Measurements from ENCODE around the gene ZCRB1.

The ZCRB1 gene

DNA sequence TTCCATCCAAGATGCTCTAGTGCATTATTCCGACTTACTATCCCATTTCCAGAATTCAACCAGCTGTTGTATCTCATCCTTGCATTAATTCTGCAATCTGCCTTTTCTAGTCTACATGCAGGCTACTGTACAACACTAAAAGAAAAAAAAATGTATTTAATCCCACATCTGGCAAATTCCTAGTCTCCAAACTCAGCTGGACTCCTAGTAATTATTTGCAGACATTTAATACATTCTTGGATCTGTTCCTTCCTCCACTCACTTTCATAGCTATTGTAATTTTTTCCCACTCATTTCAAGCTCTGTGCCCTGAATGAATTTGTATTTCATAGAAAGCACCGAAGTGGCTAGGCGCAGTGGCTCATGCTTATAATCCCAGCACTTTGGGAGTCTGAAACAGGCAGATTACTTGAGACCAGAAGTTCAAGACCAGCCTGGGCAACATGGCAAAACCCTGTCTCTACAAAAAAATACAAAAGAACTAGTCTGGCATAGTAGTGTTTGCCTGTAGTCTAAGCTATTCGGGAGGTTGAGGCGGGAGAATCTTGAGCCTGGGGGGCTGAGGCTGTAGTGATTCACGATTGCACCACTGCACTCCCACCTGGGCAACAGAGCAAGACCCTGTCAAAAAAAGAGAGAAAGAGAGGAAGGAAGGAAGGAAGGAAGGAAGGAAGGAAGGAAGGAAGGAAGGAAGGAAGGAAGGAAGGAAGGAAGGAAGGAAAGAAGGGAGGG lies 48.3 kb downstream of the ZCRB1 start:
- DNase-seq = no peak

DNA sequence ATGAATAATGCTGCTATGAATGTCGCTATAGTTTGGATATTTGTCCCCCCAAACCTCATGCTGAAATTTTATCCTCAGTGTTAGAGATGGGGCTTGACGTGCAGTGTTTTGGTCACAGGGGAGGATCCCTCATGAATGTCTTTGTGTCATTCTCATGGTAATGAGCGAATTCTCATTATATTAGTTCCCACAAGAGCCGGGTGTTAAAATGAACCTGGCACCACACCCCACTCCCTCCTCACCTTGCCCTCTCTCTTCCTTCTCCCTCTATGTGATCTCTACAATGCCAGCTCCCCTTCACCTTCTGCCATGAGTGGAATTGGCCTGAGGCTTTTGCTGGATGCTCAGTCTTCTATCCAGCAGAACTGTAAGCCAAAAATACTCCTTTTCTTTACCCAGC lies 50.4 kb downstream of the ZCRB1 start:
- DNase-seq = no peak

DNA sequence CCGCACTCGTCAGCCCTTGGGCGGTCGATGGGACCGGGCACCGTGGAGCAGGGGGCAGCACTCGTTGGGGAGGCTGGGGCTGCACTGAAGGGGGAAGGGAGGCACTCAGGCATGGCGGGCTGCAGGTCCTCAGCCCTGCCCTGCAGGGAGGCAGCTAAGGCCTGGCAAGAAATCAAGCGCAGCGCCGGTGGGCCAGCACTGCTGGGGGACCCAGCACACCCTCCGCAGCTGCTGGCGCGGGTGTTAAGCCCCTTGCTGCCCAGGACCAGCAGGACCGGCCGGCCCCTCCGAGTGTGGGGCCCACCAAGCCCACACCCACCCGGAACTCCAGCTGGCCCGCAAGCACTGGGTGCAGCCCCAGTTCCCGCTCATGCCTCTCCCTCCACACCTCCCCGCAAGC lies 52.2 kb downstream of the ZCRB1 start:
- DNase-seq = no peak

DNA sequence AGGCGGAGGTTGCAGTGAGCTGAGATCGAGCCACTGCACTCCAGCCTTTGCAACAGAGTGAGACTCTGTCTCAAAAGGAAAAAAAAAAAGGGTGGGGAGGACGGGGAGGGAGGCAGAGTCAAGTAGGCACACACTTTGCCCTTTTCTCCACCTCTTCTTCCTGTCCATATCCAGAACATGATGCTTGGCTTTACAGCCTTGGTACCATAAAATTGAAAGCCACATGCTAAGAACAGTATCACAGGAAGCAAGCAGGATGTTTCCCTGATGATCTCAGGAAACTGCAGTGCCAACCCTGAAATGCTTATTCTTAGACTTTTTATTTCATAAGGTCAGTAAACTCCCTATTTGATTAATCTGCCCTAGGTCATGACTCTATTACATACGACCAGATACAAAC lies 55.3 kb downstream of the ZCRB1 start:
- DNase-seq = no peak

DNA sequence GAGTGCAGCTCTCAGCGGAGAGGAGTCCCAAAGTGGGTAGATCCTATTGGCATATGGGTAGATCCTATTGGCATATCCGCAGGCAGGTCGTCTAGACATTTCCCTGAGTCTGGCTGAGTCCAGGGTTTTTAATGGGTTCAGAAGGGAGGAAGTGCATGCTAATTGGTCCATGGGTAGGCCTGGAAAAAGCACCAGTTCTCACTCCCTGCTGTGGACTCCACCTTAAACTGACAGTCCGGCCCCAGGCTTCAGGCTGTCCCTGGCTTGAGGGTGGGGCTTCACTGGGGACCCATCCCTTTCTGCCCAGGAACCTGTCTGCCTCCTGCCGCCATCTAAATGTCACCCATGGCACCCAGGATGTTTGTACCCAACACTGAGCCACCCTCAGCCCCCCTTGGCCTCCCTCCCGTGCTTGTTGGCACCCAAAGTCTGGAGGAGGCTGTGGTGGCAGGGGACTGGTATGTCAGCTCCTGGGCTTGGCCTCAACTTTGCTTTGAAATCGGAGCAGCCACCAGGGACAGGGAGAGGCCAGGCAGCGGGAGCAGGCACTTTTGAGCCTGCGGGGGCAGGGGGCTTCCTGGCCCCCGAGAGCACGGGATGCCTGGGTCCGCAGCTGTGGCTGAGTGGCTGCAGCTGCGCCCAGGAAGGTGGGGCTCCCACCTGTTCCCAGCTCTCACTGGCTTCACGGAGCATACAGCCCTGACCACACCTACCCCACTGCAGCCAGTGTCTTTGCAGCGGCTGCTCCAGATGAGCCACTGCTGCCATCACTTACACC lies 58.3 kb downstream of the ZCRB1 start:
- DNase-seq = no peak

DNA sequence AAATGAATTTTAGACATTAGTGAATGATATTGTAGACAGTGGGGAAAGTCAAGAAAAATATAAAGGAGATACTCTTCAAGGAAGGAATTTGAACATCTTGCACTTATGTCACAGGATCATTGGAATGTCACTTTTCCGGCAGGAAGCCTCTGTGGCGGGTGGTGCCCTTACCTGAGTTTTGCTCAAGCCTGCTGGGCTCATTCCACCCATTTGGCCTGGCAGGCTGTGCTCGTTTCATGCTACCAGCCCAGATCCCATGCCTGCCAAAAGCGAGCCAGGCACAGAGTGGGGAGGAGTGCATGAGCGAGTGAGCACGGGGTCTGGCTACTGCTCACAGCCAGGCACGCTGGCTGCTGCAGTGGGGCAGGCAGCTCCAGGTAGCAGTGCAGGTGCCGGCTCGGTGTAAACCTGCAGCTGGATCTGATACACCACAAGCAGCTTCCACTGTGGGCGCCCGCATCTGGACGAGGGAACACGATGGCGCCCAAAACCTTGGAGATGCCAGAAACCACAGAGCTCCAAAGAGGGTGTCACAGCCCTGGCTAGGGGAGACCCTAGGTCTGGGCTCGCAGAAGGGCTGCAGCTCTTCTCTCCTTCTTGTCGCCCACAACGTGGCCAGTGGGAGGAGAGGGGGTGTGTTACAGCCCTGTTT lies 59.2 kb downstream of the ZCRB1 start:
- no peak for DNase-seq

DNA sequence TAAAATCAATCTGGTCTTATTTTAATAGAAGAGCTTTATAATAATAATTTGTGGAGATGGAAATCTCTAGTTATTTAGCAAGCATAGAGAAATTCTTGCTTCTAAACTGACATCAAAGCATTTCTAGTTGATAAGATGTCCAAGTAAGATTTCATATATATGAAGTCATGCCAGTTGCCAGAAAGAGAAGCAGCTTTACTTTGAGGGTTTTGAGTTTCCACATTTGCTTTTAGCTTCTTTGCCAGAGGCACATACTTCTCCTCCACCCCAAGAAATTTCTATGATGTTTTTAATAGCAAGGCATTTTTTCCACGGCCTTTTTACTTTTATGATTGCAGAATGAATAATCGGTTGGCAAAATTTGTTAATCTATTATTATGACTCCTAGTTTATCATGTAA lies 63.6 kb downstream of the ZCRB1 start:
- DNase-seq = no peak
